Fibroblast of lung (primary cell): ENCODE data around the gene MAP4K3.

Experiments
- EZH2 ChIP-seq: IDR thresholded peaks from 2 replicates; pipeline ENCODE4 v1.5.1; 2012; ENCODE audit warnings: low read length, control low read depth, mild to moderate bottlenecking; ENCODE audit errors: missing control alignments
- TF ChIP-seq, protein P1 (sequence below), 2 donors: IDR thresholded peaks in 1 of 2; conservative IDR thresholded peaks in 1 of 2; 1 replicate in 1 of 2; 2 replicates in 1 of 2; pipeline ENCODE4 v1.5.1; 2011 to 2012; ENCODE audit warnings: low read length in 2 of 2, control low read depth in 1 of 2, inconsistent platforms in 1 of 2, low read depth in 1 of 2, mild to moderate bottlenecking in 1 of 2

- TF ChIP-seq, protein P1, sequence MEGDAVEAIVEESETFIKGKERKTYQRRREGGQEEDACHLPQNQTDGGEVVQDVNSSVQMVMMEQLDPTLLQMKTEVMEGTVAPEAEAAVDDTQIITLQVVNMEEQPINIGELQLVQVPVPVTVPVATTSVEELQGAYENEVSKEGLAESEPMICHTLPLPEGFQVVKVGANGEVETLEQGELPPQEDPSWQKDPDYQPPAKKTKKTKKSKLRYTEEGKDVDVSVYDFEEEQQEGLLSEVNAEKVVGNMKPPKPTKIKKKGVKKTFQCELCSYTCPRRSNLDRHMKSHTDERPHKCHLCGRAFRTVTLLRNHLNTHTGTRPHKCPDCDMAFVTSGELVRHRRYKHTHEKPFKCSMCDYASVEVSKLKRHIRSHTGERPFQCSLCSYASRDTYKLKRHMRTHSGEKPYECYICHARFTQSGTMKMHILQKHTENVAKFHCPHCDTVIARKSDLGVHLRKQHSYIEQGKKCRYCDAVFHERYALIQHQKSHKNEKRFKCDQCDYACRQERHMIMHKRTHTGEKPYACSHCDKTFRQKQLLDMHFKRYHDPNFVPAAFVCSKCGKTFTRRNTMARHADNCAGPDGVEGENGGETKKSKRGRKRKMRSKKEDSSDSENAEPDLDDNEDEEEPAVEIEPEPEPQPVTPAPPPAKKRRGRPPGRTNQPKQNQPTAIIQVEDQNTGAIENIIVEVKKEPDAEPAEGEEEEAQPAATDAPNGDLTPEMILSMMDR (conservative IDR thresholded peaks at IDR 0.05 in 1 of 2, IDR thresholded peaks at IDR 0.05 in 1 of 2; ENCODE audit: low read depth in 1 of 2, low read length in 2 of 2) = no peak
- TF ChIP-seq EZH2 = no peak
Observed at GRCh38 chr2:39265315-39265714, 171.8 kb downstream of the MAP4K3 start.
